Right cardiac atrium (tissue), 5 donors: ENCODE measurements around the gene SAMD4A. TPM values are rescaled to one million over a fixed set of nuclear protein-coding genes. Genes with fewer than 3 reads are reported as not detected.

Experiments
- ATAC-seq, 2 donors: fragments of 200-7000 bp; cut with Tn5 transposase; one replicate each; pipeline versions ENCODE4 v1.8.0 to v1.9.1; 2020; ENCODE audit warnings: moderate library complexity in 2 of 2, mild to moderate bottlenecking in 1 of 2
- DNase-seq, 3 donors: peaks; one replicate each; pipeline ENCODE4 v3.0.0-alpha.2; 2020
- H3K27ac ChIP-seq: one replicate; pipeline ENCODE4 v1.5.1; 2013; ENCODE audit warnings: mild to moderate bottlenecking, low read length, control low read depth, moderate library complexity
- H3K27me3 ChIP-seq: one replicate; pipeline ENCODE4 v1.6.1; 2013; ENCODE audit not compliant: control insufficient read depth, insufficient read depth
- H3K4me1 ChIP-seq: one replicate; pipeline ENCODE4 v1.6.1; 2013; ENCODE audit warnings: low read length; ENCODE audit not compliant: control insufficient read depth, insufficient read depth
- H3K4me3 ChIP-seq: one replicate; pipeline ENCODE4 v1.5.1; 2013; ENCODE audit warnings: low read length, control low read depth
- H3K9me3 ChIP-seq: one replicate; pipeline ENCODE4 v1.6.1; 2013; ENCODE audit warnings: low read length; ENCODE audit not compliant: control insufficient read depth
- WGBS: extraction: QIAGEN DNeasy Blood & Tissue Kit; methylation state at CpG from one replicate; pipeline ENCODE4 v1.1.7; 2013; 5-methylcytosine and 5-hydroxymethylcytosine counted together
- intact Hi-C, 4 donors: fragments of 100-400 bp; cut with DNase I; formaldehyde crosslinking; loops; one replicate each; pipeline versions ENCODE4 v1.11.0 to v1.14.0; 2022 to 2023
- polyA plus RNA-seq: library from polyadenylated mRNA; stranded (reverse); fragments of 200-250 nt; gene quantifications from one replicate; pipeline ENCODE4 v1.2.3, GENCODE V29; 2013
- total RNA-seq, 4 donors: library from RNA; stranded (reverse); fragmentation: NEBNext Ultra II Directional; extraction: Animal tissue kit (Norgen Biotek cat#: 25700); gene quantifications; one replicate each; pipeline ENCODE4 v1.2.1, GENCODE V29; 2021
- donor health status: healthy with polysubstance abuse.
- donor health status: DM: no; HTN: yes; CAD: no.
- donor health status: DM: no; HTN: no; CAD: no.
- donor health status: DM: no; HTN: yes; CAD: no; lungs with severe emphysema.
- donor health status: DM: yes; HTN: yes; CAD: no.

SAMD4A gene
- total and polyA plus RNA-seq, 5 donors, result 57.2 to 166 (median 137) TPM

DNA sequence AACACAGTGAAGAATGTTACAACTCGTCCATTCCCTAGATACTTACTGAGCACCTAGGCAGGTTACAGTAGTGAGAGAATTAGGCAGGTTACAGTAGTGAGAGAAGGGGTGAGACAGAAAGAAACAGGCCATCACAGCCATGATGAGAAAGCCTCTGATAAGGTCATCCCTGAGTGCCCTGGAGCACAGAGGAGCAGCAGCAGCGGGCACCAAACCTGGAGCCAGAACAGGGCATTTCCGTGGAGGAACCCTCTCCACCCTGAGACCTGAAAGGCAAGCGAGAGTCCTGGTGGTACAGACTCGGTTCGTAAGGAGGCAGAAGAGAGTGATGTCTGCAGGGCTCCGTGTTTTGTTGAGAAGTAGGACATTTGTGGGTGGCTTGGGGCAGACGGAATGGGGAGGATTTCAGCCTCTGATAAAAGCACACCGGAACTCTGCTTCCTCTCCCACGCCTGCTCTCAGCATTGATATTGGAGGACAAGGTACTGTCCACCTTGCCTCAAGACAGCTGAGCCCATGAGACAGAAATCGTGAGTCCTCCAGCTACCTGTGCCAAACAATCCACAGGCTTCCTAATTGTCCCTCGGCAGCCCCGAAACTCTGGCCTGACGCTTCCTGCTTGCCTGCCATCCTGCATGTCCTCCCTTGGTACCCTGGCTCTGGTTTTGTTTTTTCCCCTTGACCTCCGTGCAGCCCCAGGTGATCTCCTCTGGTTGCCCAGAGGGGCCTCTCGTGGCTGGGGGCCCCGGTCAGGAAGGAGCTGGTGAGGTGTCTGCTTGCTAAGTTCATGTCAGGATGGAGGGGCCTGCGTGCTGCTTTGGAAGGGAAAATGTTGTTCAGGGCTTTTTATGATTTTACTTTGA, 199.6 kb downstream of the SAMD4A start:
- peak overlapping the region; percentile 43 for H3K27ac ChIP-seq
- WGBS, result 58% methylated on average over 18 of the region's 18 CpGs
- no peaks in the 10 kb centered on the region for H3K27me3 ChIP-seq
- H3K9me3 ChIP-seq, result no peaks in the 10 kb centered on the region
- no peak overlapping the region for H3K4me3 ChIP-seq
- DNase-seq (no peak), ATAC-seq (no peak)
- intact Hi-C loops, result loop anchor here in 1 of 4 donors (10.0 kb wide), 1 partner anchor 72 kb away; no protein-coding TSS in a partner anchor
- no peaks in the 10 kb centered on the region for H3K4me1 ChIP-seq

DNA sequence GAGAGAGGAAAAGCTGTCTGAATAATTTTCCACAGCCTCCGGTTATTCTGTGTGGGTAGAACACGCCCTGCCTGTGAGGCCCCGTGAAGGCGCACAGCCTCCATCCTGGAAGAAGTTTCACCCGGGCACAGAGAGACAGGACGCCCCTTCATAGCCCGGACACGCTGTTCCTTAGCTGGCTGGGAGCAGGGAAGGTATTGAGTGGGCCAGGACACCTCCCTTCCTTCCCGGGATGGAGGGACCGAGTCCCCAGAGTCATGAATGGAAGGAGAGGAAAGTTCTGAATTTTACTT, 200.2 kb downstream of the SAMD4A start:
- H3K4me1 ChIP-seq, result peaks cover 2% of the 10 kb centered on the region
- 71% methylated on average over 10 of the region's 10 CpGs for WGBS
- DNase-seq, result peak in 1 of 3 donors; percentile 55
- peak overlapping the region; percentile 43 for H3K27ac ChIP-seq
- H3K9me3 ChIP-seq, result no peaks in the 10 kb centered on the region
- H3K27me3 ChIP-seq, result no peaks in the 10 kb centered on the region
- no peak overlapping the region for H3K4me3 ChIP-seq
- ATAC-seq, result peak; percentile 14 to 55
- intact Hi-C loops, result loop anchor here in 1 of 4 donors (10.0 kb wide), 1 partner anchor 72 kb away; no protein-coding TSS in a partner anchor

DNA sequence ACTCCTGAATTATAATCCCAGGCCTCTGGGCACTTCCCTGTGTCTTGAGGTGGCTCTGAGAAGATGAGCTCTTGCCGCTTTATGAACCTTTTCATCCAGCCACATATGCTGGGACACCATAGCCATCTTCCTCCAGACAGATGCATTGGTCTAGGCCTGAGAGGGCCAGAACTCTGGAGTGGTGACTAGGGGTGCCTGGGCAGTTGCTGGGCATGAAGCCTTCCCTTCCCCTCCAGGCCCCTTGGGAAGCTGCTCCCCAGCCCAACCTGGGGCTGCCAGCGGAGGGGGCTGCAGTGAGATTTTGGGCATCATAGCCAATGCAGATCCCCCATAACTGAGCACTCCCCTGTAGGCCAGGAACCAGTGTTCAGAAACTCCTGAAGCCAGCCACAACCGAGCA, 200.5 kb downstream of the SAMD4A start:
- H3K27ac ChIP-seq, result peak overlapping the region; percentile 78
- intact Hi-C loops, result loop anchor here in 1 of 4 donors (10.0 kb wide), 1 partner anchor 73 kb away; no protein-coding TSS in a partner anchor
- H3K27me3 ChIP-seq, result no peaks in the 10 kb centered on the region
- no peak for DNase-seq
- H3K9me3 ChIP-seq, result no peaks in the 10 kb centered on the region
- no peak for ATAC-seq
- H3K4me3 ChIP-seq, result no peak overlapping the region
- 99% methylated on average over 3 of the region's 3 CpGs for WGBS
- peaks cover 2% of the 10 kb centered on the region for H3K4me1 ChIP-seq

DNA sequence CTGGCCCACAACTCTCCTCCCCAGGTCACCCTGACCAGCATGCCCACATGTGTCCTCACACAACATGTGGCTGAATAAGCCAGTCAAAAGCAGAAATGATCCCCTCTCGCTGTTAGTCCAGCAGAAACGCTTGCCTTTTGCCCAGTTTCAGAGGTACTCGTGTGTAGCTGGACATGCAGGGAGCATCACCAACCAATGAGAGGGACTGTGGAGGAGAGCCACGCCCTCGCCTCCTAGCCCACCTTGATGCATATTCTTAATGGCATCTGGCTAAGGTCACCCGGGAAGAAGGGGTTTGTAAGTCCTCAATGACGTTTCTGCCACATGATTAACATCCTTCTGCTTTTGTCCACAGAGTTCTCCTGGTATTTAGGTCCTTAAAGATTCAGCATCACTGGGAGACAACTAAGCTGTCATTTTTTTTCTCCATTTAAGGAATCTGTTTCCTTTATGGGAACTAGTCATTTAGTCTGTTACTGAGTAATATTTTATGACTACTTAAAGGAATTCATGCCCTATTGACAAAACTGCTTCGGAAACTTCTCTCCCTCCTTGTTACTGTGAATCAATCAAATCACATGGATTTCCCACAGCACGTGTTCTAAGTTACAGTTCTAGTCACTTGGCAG, 201.7 kb downstream of the SAMD4A start:
- DNase-seq (no peak), ATAC-seq (no peak)
- H3K9me3 ChIP-seq, result no peaks in the 10 kb centered on the region
- 74% methylated on average over 9 of the region's 9 CpGs for WGBS
- intact Hi-C loops, result loop anchor here in 1 of 4 donors (10.0 kb wide), 1 partner anchor 74 kb away; no protein-coding TSS in a partner anchor
- H3K4me1 ChIP-seq, result peaks cover 4% of the 10 kb centered on the region
- H3K4me3 ChIP-seq, result no peak overlapping the region
- H3K27me3 ChIP-seq, result no peaks in the 10 kb centered on the region
- H3K27ac ChIP-seq, result peak overlapping the region; percentile 53

DNA sequence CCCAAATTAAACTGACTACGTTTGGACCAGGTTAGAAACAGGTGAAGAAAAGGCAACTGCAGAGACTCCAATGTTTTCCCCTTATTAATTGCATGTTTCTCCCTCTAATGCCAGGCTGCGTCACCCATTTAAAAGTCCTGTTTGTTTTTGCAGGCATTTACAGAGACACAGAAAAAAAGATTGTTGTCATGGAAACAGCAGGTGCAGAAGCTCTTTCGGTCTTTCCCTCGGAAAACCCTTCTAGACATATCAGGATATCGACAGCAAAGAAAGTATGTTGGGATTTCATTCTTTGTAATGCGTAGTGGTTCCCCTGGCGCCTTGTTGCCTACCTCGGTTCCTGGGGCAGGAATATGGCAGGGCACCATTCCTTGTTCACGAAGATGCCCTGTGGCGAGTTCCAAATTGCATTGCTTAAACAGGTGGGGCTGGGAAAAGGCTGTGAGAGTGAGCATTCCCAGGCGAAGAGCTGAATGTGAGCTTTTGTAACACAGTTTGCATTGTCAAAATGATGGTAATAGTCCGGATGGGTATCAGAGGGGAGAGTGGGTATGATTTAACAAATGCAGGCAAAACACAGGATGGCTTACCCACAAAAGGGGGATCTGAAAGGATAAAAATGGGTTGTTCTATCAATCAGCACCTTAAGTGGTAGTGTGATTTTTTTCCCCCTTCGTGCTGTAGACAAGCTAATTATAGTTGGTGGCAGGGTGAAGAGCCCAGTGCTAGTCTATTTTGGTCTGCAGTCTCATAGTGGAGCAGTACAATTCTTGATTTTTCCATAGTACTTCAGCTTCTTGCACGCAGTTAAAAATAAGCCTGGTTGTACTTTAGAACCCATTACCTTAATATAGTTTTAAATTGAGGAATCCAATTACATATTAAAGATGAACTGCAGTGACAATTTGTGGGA, 203.3 kb downstream of the SAMD4A start:
- DNase-seq (no peak), ATAC-seq (peak in 1 of 2 donors; percentile 22)
- 67% methylated on average over 14 of the region's 14 CpGs for WGBS
- intact Hi-C loops, result loop anchor here (5.0 to 10.0 kb wide), 3 partner anchors 75 to 203 kb away; partner anchors contain the start of gene SAMD4A (in 1 of the 4)
- no peaks in the 10 kb centered on the region for H3K27me3 ChIP-seq
- H3K4me3 ChIP-seq, result no peak overlapping the region
- H3K4me1 ChIP-seq, result peaks cover 8% of the 10 kb centered on the region
- peak overlapping the region; percentile 98 for H3K27ac ChIP-seq
- no peaks in the 10 kb centered on the region for H3K9me3 ChIP-seq

DNA sequence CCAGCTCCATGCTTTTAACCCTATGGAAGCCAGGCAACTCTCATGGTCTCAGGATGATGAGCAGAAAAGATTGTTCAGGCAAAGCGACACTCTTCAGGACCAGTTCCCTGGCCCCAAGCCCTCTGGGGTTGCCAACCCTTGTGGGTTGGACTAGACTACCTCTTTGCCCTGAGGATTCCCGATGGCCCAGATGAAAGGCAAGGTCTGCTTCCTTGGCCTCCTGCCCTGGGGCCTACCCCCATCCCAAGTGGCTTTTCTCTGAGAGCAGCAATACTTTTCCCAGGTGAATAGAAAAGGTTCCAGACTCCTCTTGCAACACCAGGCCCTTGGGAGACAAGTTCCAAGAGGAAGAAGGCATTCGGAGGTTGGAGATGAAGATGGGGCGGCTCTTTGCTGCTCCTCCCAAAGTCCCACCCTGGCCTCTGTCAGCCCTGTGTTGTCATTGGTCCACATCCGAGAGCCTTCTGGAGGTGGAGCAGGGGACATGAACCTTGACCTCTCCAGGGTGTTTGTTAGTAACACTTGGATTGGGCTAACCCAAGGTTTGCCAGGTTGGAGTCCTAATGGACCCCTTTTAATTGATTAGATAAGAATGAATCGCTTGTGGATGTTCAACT, 204.6 kb downstream of the SAMD4A start:
- peak in 1 of 3 donors; percentile 49 for DNase-seq
- 59% methylated on average over 6 of the region's 6 CpGs for WGBS
- Histone ChIP-seq H3K27ac (peak overlapping the region; percentile 95), H3K4me1 (peaks cover 8% of the 10 kb centered on the region), H3K4me3 (no peak overlapping the region), H3K9me3 (no peaks in the 10 kb centered on the region), H3K27me3 (no peaks in the 10 kb centered on the region)
- intact Hi-C loops, result loop anchor here (2.0 to 10.0 kb wide), 5 partner anchors 77 to 207 kb away; partner anchors contain the start of gene SAMD4A (in 2 of the 4)
- no peak for ATAC-seq

DNA sequence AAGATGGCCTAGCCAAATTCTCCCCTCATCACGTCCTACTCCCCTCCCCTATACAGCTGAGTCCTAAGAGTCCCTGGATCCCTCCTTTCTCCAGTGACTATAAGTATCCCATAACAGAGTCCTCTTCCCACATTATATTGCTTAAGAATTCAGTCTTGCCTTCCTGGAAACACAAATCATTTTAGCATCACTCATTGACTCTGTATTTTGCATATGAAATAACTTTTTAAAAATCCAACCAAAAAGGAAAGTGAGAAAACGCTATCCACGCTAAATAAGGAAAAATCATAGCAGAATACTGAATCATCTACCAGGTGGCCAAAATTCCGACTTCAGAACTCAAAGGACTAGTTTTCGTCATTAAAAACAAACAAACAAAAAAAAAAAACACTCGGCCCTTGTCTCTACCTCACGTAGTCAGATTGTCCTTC, 205.5 kb downstream of the SAMD4A start:
- no peak for ATAC-seq
- H3K9me3 ChIP-seq, result no peaks in the 10 kb centered on the region
- intact Hi-C loops, result loop anchor here (2.0 to 10.0 kb wide), 5 partner anchors 78 to 208 kb away; partner anchors contain the start of gene SAMD4A (in 2 of the 4)
- peaks cover 8% of the 10 kb centered on the region for H3K4me1 ChIP-seq
- H3K27ac ChIP-seq, result peak overlapping the region; percentile 93
- 69% methylated on average over 7 of the region's 7 CpGs for WGBS
- H3K4me3 ChIP-seq, result no peak overlapping the region
- DNase-seq, result no peak
- no peaks in the 10 kb centered on the region for H3K27me3 ChIP-seq

DNA sequence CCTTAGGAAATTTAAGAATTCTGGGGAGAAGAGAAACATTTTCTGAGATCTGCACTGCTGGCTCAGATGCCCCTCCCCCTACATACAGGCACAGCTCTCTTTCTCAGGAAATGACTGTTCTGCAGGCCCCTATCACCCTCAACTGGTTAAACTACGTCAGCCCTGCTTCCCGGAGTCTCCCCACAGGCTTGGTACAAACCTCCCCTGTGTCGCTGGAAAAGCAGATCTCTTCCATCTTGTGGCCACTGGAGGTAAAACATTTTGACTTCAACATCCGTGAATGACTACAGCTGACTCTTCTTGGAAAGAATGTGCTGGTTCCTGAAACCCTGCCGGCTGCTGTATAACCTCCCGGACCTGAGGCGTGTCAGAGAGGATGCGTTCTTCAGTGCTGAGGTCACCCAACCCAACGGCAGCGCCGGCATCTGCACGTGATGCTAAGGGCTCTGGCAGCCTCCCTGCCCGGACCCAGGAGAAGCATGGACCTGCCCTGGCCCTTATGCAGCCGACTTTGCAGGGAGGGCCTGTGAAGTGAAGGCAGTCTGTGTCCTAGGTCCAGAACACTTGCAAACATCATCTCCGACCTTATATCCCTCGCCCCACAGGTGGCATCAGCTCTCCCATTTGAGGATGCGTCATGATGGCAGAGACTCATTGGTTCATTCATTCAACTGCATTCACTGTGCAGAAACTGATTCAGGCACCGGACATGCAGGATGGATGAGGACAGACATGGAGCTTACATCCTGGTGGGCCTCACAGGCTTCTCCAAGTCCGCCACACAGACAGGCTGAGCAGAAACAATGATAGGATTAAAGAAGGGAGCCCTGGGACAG, 206.5 kb downstream of the SAMD4A start:
- Histone ChIP-seq H3K27me3 (no peaks in the 10 kb centered on the region), H3K27ac (peak overlapping the region; percentile 93), H3K4me3 (no peak overlapping the region), H3K9me3 (no peaks in the 10 kb centered on the region), H3K4me1 (peaks cover 8% of the 10 kb centered on the region)
- DNase-seq, result peak; percentile 87 to 90 (median 89)
- ATAC-seq, result peak; percentile 88 to 95
- intact Hi-C loops, result loop anchor here (1.0 to 10.0 kb wide), 6 partner anchors 79 to 209 kb away; partner anchors contain the start of gene SAMD4A (in 2 of the 4)
- 14% methylated on average over 19 of the region's 19 CpGs for WGBS

DNA sequence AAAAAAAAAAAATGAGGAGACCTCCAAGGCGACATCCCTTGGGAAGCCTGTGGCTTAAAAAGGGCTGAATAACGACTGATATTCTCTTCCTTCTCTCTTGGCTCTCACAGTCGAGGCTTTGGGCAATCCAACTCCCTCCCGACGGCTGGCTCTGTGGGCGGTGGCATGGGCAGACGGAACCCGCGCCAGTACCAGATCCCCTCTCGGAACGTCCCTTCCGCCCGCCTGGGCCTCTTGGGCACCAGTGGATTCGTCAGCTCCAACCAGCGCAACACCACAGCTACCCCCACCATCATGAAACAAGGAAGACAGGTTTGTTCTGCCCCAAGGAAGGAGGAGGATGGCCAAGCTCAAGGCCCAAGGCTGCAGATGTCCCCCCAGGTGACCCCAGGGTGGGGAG, 207.9 kb downstream of the SAMD4A start:
- intact Hi-C loops, result loop anchor here (5.0 to 10.0 kb wide), 3 partner anchors 80 to 208 kb away; partner anchors contain the start of gene SAMD4A (in 1 of the 4)
- Histone ChIP-seq H3K4me1 (peaks cover 11% of the 10 kb centered on the region), H3K27me3 (no peaks in the 10 kb centered on the region), H3K9me3 (no peaks in the 10 kb centered on the region), H3K27ac (peak overlapping the region; percentile 77), H3K4me3 (no peak overlapping the region)
- DNase-seq (no peak), ATAC-seq (no peak)
- 89% methylated on average over 15 of the region's 15 CpGs for WGBS
